ENCODE data around the gene GALNT15.
A peak's percentile ranks its signal among the peaks of the same experiment; 100 is the strongest.

Gene GALNT15

DNA sequence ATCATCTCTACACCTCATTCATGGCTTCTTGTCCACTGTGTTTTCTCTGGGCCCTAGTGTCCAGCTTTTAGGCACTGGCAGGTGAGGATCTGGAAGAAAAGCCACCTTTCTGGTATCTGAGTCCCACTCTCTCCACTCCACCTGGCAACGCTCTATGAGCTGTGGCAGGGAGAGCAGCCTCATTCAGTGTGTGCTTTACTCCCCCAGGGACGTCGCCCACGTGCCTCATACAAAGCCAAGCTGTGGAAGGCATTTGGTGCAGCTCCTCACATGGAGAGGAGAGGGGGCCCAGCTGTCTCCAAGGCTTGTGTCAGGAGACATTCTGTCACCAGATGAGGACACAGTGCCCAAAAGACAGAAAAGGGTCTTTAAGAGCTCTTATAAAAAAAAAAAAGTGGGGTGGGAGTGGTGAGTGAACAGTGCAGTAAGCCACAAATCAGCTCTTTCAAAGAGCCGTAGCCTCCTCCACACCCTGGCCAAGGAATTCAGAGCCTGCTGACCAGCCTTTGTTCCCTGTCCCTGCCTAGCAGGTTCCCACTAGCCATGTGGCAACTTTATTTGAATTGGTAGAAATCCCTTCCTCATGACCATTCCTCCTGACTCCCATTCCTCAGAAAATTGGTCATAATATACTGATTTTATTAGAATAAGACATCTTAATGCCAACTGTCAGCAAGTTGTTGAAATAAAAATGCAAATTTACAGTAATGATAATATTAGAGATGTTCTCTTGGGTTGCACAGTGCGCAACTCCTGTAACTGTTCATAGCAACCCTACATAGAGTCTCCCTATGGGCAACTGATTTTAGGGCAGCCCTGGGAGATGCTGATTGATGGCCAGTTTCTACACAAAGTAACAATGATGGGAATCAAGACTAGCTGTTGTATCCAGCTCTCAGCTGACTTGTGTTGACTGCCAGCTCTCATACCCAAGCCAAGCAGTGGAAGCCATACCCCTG lies 29.5 kb downstream of the GALNT15 start:
- H3K36me3 ChIP-seq (ENCODE audit: low read depth): no peaks in the 10 kb centered on the region
- no peak for ATAC-seq (ENCODE audit: low read depth)
- H3K4me3 ChIP-seq (ENCODE audit: severe bottlenecking): no peak overlapping the region
- H3K27me3 ChIP-seq (ENCODE audit: insufficient read depth, poor library complexity, severe bottlenecking): no peaks in the 10 kb centered on the region
- peaks cover 20% of the 10 kb centered on the region for H3K4me1 ChIP-seq (ENCODE audit: insufficient read depth, poor library complexity, severe bottlenecking)
- no peaks in the 10 kb centered on the region for H3K9me3 ChIP-seq (ENCODE audit: severe bottlenecking)
- TF ChIP-seq, protein P1, sequence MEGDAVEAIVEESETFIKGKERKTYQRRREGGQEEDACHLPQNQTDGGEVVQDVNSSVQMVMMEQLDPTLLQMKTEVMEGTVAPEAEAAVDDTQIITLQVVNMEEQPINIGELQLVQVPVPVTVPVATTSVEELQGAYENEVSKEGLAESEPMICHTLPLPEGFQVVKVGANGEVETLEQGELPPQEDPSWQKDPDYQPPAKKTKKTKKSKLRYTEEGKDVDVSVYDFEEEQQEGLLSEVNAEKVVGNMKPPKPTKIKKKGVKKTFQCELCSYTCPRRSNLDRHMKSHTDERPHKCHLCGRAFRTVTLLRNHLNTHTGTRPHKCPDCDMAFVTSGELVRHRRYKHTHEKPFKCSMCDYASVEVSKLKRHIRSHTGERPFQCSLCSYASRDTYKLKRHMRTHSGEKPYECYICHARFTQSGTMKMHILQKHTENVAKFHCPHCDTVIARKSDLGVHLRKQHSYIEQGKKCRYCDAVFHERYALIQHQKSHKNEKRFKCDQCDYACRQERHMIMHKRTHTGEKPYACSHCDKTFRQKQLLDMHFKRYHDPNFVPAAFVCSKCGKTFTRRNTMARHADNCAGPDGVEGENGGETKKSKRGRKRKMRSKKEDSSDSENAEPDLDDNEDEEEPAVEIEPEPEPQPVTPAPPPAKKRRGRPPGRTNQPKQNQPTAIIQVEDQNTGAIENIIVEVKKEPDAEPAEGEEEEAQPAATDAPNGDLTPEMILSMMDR (IDR thresholded peaks at IDR 0.05; ENCODE audit: poor library complexity, severe bottlenecking): no peak
- DNase-seq (ENCODE audit: low spot score): no peak
- peak overlapping the region; percentile 8 for H3K27ac ChIP-seq (ENCODE audit: poor library complexity, severe bottlenecking)

DNA sequence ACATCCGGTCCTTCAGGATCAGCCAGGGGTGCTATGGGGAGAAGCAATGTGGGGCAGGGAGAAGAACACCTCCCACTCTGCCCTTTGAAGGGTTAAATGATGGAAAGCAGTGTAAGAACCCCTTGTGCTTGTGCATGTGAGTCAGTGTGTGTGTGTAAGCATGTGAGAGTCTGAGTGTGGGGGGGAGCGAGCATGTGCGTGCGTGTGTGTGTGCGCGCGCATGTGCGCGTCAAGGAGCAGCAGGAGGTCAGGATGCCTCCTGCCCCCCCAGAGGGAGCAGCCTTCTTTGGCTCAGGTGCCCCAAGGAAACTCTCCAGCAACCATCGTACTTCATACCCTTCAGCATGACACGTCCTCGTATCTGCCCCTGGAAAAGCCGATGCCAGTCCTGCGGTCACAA lies 30.3 kb downstream of the GALNT15 start:
- Histone ChIP-seq H3K9me3 (ENCODE audit: severe bottlenecking) (no peaks in the 10 kb centered on the region), H3K27me3 (ENCODE audit: insufficient read depth, poor library complexity, severe bottlenecking) (no peaks in the 10 kb centered on the region), H3K36me3 (ENCODE audit: low read depth) (no peaks in the 10 kb centered on the region), H3K27ac (ENCODE audit: poor library complexity, severe bottlenecking) (peak overlapping the region; percentile 59), H3K4me3 (ENCODE audit: severe bottlenecking) (no peak overlapping the region), H3K4me1 (ENCODE audit: insufficient read depth, poor library complexity, severe bottlenecking) (peaks cover 20% of the 10 kb centered on the region)
- DNase-seq (ENCODE audit: low spot score) (no peak), ATAC-seq (ENCODE audit: low read depth) (no peak)
- TF ChIP-seq, protein P1 (IDR thresholded peaks at IDR 0.05; ENCODE audit: poor library complexity, severe bottlenecking): no peak

DNA sequence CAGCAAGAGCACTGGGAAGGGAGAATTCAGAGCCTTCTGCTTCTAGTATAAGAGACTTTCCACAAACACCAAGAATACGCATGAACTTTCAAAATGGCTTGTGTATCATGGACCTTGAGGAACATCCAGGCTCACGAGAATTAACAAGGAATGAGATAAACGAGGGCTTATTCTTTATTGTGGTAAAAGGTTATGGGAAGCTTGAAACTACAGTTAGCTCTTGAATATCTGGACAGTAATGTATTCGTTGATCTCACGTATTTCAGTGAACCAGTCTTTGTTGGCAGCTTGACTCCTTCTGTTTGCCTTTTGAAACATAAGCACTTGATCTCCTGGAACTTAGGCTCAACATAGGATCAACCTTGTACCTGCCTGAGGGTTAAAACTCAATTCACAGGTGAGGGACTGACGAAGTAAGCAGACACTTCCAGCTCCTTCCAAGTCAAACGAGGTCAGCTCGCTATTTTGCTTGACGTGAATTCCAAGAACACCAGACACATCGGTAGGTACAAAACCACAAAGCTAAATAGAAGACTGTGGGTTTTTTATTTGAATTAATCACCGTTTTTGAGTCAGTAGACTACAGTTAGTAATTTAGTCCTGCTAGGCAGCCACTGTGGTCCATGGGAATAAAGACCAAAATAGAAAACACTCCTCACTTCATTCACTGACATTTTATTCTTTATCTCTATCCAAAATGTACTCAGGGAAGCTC lies 30.8 kb downstream of the GALNT15 start:
- TF ChIP-seq, protein P1 (IDR thresholded peaks at IDR 0.05; ENCODE audit: poor library complexity, severe bottlenecking): no peak
- Histone ChIP-seq H3K9me3 (ENCODE audit: severe bottlenecking) (no peaks in the 10 kb centered on the region), H3K4me1 (ENCODE audit: insufficient read depth, poor library complexity, severe bottlenecking) (peaks cover 20% of the 10 kb centered on the region), H3K36me3 (ENCODE audit: low read depth) (no peaks in the 10 kb centered on the region), H3K4me3 (ENCODE audit: severe bottlenecking) (no peak overlapping the region), H3K27ac (ENCODE audit: poor library complexity, severe bottlenecking) (peak overlapping the region; percentile 59), H3K27me3 (ENCODE audit: insufficient read depth, poor library complexity, severe bottlenecking) (no peaks in the 10 kb centered on the region)
- no peak for DNase-seq (ENCODE audit: low spot score)
- ATAC-seq (ENCODE audit: low read depth): peak; percentile 87

DNA sequence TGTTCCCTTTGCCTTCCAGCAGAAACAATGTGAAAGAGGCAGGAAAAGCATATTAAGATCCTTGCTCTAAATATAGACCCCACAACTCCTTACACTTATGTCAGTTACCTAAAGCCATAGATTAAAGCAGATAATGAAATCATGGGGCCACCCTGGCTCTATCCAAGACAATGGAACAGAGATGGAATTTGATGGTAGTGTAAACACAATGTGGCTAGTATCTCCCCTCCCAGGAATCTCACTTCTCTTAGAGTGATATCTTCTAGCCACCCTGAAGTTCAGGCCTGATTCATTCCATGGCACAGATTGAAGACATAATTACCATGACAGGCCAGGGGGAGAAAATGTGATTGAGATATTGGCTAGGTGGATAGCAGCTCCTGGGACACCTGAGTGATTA lies 32.6 kb downstream of the GALNT15 start:
- DNase-seq (ENCODE audit: low spot score): no peak
- H3K27me3 ChIP-seq (ENCODE audit: insufficient read depth, poor library complexity, severe bottlenecking): no peaks in the 10 kb centered on the region
- no peak overlapping the region for H3K27ac ChIP-seq (ENCODE audit: poor library complexity, severe bottlenecking)
- TF ChIP-seq, protein P1 (IDR thresholded peaks at IDR 0.05; ENCODE audit: poor library complexity, severe bottlenecking): no peak
- H3K4me3 ChIP-seq (ENCODE audit: severe bottlenecking): no peak overlapping the region
- H3K4me1 ChIP-seq (ENCODE audit: insufficient read depth, poor library complexity, severe bottlenecking): peaks cover 20% of the 10 kb centered on the region
- no peaks in the 10 kb centered on the region for H3K9me3 ChIP-seq (ENCODE audit: severe bottlenecking)
- no peaks in the 10 kb centered on the region for H3K36me3 ChIP-seq (ENCODE audit: low read depth)
- ATAC-seq (ENCODE audit: low read depth): no peak

Measured in RWPE2 (cell line).